NCI-H446 (cell line): Measurements from ENCODE around the gene ZNF749.
A peak's percentile ranks its signal among the peaks of the same experiment; 100 is the strongest.

Experiments
- DNase-seq, 2 experiments: peaks; one replicate each; lab custom pipeline; 2025; lab: John Stamatoyannopoulos, UW

ZNF749 gene

DNA sequence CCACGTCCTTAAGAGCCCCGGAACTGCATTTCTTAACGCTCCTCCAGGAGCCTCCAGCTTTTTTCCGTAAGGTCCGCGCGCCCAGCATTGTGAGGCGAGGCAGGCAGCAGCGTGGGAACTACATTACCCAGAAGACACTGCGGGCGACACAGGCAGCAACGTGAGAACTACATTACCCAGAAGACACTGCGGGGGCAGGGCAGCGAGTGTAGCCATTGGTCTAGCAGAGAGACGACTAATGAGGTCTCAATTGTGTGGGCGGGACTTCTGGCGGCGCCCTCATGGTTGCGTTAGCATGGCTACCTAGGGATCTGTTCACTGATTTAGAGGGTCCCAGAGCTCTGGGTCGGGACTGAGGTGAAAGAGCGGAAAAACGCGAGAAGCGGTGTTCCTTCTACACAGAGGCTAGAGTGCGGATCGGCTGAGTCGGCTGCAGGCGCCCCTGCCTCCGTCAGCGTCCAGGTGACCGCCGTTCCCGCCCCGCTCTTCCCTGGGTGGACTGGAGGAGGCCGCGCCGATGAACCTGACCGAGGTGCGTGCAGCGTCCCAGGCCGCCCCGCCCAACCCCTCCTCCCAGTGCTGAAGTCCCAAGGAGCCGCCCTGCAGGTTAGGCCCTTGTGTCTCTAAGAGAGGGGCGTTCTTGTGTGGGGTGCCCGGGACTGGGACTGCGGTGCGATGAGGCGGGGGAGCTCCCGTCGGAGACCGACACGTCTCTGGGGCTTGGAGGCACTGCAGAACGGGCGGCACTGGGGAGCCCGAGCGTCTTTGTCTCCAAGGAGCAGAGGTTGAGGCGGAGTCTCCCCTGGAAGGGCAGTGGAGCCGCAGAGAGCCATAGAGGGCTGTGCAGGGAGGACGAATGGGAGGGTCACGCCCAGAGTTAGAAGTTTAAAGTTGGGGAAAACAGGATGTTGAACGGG, at the start of gene ZNF749:
ZNF749 (plus strand) TSS at position 264 of the 917 bp plus-strand sequence; CDS start at position 518, 254 bp downstream.
- DNase-seq: peak; percentile 96 to 98

- DNase-seq: no peak
Measured at GRCh38 chr19:57389194-57389729, 45.9 kb upstream of the ZNF749 start.

DNA sequence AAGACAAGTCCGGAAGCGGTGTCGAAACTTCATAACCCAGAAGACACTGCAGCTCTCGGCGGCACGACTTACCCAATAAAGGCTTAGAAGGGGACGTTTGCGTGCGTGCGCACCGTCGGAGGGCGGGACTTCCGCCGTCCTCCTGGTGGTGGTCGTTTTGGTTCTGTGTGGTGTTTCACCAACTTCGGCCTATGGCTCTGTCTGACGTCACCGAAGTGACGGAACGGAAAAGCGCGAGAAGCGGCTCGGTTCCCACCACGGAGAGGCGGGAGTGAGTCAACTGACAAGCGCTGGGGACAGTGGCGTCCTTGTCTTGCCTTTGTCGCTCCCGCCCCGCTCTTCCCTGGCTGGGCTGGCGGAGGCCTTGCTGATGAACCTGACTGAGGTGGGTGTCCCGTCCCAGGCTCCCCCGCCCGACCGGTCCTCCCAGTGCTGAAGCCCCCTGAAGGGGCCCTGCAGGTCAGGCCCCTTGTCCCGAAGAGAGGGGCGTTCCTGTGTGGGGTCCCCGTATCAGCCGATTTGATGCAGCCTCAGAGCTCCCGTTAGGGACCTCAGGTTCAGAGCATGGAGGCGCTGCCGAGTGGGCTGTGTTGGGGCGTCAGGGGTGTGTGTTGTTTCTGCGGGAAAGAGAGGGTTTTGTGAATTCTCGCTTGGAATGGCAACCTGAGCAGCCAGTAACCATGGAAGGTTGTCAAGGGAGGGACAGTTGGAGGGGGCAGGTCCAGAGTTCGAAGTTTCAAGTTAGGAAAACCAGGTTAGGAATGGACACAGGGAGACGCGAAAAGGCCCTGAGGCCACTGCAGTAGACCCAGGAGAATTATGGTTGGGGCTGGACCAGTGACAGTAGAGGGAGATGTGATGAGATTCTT, 45.2 kb upstream of the ZNF749 start, which contains the start of gene ZNF548:
ZNF548 (plus strand) TSS at position 125 of the 869 bp plus-strand sequence; CDS start at position 371, 246 bp downstream.
- DNase-seq: peak; percentile 93 to 98

GRCh38 chr19:57395710-57396109, 39.4 kb upstream of the ZNF749 start:
- no peak for DNase-seq

DNA sequence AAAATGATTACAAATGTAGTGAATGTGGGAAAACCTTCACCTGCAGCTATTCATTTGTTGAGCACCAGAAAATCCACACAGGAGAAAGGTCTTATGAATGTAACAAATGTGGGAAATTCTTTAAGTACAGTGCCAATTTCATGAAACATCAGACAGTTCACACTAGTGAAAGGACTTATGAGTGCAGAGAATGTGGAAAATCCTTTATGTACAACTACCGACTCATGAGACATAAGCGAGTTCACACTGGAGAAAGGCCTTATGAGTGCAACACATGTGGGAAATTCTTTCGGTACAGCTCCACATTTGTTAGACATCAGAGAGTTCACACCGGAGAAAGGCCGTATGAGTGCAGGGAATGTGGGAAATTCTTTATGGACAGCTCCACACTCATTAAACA, 36.3 kb upstream of the ZNF749 start:
- no peak for DNase-seq

- no peak for DNase-seq
Measured at GRCh38 chr19:57403737-57404563, 31.2 kb upstream of the ZNF749 start.

DNA sequence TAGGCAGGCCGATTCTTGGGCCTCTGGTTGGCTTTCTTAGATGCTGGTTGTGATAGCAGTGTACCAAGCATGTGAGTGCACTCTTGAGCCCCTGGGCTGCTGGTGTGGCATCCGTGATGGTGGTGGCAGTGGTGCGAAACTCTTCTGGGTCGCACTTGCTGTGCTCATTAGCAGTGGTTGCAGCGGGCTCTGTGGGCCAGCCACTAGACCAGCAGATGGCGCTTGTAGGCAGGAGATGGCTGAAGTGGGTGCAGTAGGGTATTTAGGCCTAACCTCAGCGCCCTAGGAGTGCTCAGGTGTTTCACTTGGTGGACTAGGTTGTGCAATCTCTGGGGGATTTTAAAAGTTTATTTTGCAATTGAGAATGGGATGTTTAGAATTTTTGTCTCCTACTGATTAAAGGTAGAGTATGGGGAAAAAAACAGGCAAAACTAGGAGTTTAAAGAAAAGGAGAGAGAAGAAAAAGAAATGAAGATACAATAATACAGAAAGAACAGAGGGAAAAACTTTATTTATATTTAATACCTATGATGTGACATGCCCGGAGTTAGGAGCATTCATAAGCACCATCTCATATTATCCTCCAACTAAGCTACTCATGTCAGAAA, 28.5 kb upstream of the ZNF749 start:
- no peak for DNase-seq

DNA sequence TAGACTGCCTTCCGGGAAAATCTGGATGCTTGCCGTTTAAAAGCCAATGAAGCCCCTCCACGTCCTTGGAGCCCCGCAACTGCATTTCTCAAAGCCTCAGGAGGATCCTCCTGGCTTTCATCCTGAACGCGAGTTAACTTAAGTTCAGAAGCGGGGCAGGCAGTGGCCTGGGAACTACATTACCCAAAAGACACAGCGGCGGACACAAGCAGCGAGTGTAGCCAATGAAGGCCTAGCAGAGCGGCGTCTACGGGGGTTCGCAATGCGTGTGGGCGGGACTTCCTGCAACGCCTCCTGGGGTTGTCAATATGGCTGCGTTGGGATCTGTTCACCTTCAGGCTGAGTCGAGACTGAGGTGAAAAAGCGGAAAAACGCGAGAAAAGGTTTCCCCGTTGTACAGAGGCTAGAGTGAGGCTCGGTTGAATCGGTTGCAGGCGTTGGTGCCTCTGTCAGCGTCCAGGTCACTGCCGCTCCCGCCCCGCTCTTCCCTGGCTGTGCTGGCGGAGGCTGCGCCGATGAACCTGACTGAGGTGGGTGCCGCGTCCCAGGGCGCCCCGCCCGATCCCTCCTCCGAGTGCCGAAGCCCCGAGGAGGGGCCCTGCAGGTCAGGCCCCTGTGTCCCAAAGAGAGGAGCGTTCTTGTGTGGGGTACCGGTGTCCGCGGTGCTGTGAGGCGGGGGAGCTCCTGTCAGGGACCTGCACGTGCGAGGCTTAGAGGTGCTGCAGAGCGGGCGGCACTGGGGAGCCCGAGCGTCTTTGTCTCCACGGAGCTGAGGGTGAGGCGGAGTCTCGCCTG, 24.1 kb upstream of the ZNF749 start, which contains the start of gene ZNF17:
ZNF17 (plus strand) TSS at position 285 of the 795 bp plus-strand sequence. CDS start 2,455 bp downstream, outside the sequence.
- peak; percentile 81 to 94 for DNase-seq

- no peak for DNase-seq
Measured at GRCh38 chr19:57419439-57419838, 15.7 kb upstream of the ZNF749 start.

GRCh38 chr19:57421037-57421436, 14.1 kb upstream of the ZNF749 start:
- DNase-seq: no peak

DNA sequence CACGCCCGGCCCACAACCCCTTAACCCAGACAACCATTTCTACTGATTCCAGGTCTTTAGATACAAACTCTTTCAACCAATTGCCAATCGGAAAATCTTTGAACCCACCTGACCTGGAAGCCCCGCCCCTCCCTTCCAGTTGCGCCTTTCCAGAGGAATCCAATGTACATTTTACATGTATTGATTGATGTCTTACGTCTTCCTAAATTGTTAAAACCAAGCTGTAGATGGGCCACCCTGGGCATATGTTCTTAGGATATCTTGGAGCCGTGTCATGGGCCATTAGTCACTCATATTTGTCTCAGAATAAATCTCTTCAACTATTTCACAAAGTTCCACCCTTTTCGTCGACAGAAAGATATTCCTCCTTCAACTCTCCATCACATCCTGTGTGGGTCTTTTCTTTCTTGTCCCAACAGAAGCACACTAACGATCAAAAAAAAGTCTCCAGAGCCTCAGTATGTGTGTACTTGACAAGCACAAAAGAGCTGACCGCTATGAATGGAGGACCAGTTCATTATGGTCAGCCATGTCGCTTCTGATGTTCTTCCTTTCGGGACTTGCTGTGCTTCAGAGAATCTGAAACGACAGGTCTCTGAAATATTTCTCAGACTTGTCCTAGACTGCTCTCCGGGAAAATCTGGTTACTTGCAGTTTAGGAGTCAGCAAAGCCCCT, 601 bp upstream of the ZNF749 start:
- DNase-seq: no peak

- DNase-seq: no peak
Measured at GRCh38 chr19:57436417-57436816, 1.3 kb downstream of the ZNF749 start.

GRCh38 chr19:57437931-57438330, 2.8 kb downstream of the ZNF749 start:
- no peak for DNase-seq

DNA sequence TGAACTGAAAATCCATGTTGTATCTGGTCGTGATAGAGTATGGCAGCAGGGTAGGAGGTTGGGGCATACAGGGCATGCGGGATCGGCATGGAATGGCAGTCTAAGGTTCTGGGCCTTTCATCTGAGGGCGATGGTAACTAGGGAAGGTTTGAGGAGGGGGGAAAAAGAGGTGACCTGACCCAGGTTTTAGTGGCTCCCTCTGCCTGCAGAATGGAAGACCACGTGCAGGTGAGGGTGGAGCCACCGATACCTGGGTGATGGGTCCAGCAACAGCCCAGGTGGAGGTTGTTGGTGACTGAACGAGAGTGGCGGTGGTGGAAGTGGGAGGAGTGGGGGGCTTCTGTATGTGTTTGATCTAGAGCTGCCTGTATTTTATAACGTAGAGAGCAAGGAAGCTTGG, 3.8 kb downstream of the ZNF749 start:
- no peak for DNase-seq

GRCh38 chr19:57441979-57442752, 7.0 kb downstream of the ZNF749 start:
- no peak for DNase-seq

DNA sequence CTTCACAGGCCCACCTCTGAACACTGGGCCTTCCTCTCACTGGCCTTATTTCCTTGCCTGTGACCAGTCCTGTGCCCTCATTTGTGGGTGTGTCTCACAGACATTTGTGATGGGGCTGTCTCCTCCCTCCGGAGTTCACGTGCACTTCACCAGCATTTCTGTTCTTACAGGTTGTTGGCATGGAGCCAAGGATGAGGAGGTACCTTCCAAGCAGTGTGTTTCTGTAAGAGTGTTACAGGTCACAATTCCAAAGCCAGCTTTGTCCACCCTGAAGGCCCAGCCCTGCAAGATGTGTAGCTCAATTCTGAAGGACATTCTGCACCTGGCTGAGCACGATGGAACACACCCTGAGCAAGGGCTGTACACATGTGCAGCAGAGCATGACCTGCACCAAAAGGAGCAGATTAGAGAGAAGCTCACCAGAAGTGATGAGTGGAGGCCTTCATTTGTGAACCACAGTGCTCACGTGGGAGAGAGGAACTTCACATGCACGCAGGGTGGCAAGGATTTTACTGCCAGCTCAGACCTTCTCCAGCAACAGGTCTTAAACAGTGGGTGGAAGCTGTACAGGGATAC, 8.1 kb downstream of the ZNF749 start:
- DNase-seq: no peak

GRCh38 chr19:57452307-57452706, 17.2 kb downstream of the ZNF749 start:
- no peak for DNase-seq

- DNase-seq: no peak
Measured at GRCh38 chr19:57465680-57466381, 30.7 kb downstream of the ZNF749 start.
